Measurements from ENCODE around the gene CEP44.
A peak's percentile ranks its signal among the peaks of the same experiment; 100 is the strongest.
"Not testable (repeated sequence)": the region's sequence is repeated elsewhere in the genome, so short reads cannot be mapped to it uniquely, and the experiment has no call there.

The CEP44 gene

DNA sequence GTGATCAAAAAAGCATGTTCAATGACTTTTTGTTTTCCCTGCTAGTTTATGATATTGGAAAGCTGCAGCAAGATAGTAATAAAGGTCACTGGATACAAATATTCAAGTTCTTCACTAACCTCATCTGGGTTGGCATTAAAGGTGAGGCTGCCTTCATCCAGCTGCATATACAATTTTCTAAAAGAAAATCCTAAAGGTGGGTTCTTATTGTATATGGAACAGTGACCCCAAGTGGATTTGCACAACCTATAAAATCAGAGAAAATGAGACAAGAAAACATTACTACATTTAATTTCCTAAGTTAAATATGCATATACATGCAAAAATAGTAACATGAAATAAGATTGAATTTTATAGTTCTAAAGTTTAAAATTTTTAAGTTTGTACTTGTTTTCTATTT, 24.1 kb upstream of the CEP44 start:
- H3K36me3 ChIP-seq (ENCODE audit: control insufficient read depth, insufficient read depth, low read length): no peaks in the 10 kb centered on the region
- no peak overlapping the region for H3K23ac ChIP-seq (ENCODE audit: low read length)
- no peak overlapping the region for H2AK5ac ChIP-seq (ENCODE audit: low read length)
- no peak overlapping the region for H3K4ac ChIP-seq (ENCODE audit: low read depth, low read length)
- H4K8ac ChIP-seq (ENCODE audit: low read depth, low read length): no peak overlapping the region
- no peaks in the 10 kb centered on the region for H3K27me3 ChIP-seq (ENCODE audit: insufficient read depth, low read length, poor library complexity)
- H3K79me2 ChIP-seq (ENCODE audit: control insufficient read depth, insufficient read depth, low read length): no peaks in the 10 kb centered on the region
- no peak overlapping the region for H4K5ac ChIP-seq (ENCODE audit: low read length)
- H2BK120ac ChIP-seq (ENCODE audit: low read depth, low read length): no peak overlapping the region
- H3K4me1 ChIP-seq (ENCODE audit: control insufficient read depth, low read depth, low read length): no peaks in the 10 kb centered on the region
- H2BK5ac ChIP-seq (ENCODE audit: low read length): no peak overlapping the region
- H3K4me3 ChIP-seq (ENCODE audit: low read length): no peak overlapping the region
- DNase-seq: no peak
- H3K56ac ChIP-seq (ENCODE audit: low read length): no peak overlapping the region
- H3K79me1 ChIP-seq (ENCODE audit: low read length): no peaks in the 10 kb centered on the region
- no peak overlapping the region for H3K27ac ChIP-seq (ENCODE audit: low read depth, low read length)
- H3K4me2 ChIP-seq (ENCODE audit: low read length): no peak overlapping the region
- no peak overlapping the region for H3K18ac ChIP-seq (ENCODE audit: low read length)
- no peak overlapping the region for H2BK15ac ChIP-seq (replicated peaks; ENCODE audit: low read depth)
- no peak overlapping the region for H3K9ac ChIP-seq (ENCODE audit: low read length)

DNA sequence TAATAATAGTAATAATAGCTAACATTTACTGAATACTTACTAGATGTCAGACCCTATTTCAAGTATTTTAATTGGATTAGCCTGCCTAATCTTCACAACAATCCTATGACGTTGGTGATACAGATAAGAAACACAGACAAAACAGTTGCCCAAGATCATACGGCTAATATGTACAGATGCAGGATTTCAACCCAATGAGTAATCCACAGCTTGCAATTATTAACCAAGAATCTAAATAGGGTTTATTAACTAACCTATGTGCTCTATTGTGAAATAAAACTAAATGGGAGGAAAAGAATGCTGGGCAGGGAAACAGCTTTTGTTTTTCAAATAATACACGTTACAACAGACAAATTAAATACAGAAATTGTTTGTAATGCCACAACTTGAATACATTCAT, 23.6 kb upstream of the CEP44 start:
- H3K4me1 ChIP-seq (ENCODE audit: control insufficient read depth, low read depth, low read length): no peaks in the 10 kb centered on the region
- H3K27ac ChIP-seq (ENCODE audit: low read depth, low read length): no peak overlapping the region
- no peaks in the 10 kb centered on the region for H3K79me2 ChIP-seq (ENCODE audit: control insufficient read depth, insufficient read depth, low read length)
- H3K4me2 ChIP-seq (ENCODE audit: low read length): no peak overlapping the region
- H2BK5ac ChIP-seq (ENCODE audit: low read length): no peak overlapping the region
- H2AK5ac ChIP-seq (ENCODE audit: low read length): no peak overlapping the region
- no peak overlapping the region for H2BK120ac ChIP-seq (ENCODE audit: low read depth, low read length)
- no peak overlapping the region for H3K4ac ChIP-seq (ENCODE audit: low read depth, low read length)
- no peaks in the 10 kb centered on the region for H3K79me1 ChIP-seq (ENCODE audit: low read length)
- no peak overlapping the region for H4K5ac ChIP-seq (ENCODE audit: low read length)
- H3K36me3 ChIP-seq (ENCODE audit: control insufficient read depth, insufficient read depth, low read length): no peaks in the 10 kb centered on the region
- no peak overlapping the region for H3K4me3 ChIP-seq (ENCODE audit: low read length)
- no peak overlapping the region for H2BK15ac ChIP-seq (replicated peaks; ENCODE audit: low read depth)
- H3K56ac ChIP-seq (ENCODE audit: low read length): no peak overlapping the region
- WGBS (ENCODE audit: extremely low coverage, insufficient coverage, low lambda C conversion rate): no CpG with 5 or more reads among the region's 3 CpGs
- no peak overlapping the region for H3K9ac ChIP-seq (ENCODE audit: low read length)
- H4K8ac ChIP-seq (ENCODE audit: low read depth, low read length): no peak overlapping the region
- peak; percentile 15 for DNase-seq
- no peak overlapping the region for H3K23ac ChIP-seq (ENCODE audit: low read length)
- H3K27me3 ChIP-seq (ENCODE audit: insufficient read depth, low read length, poor library complexity): no peaks in the 10 kb centered on the region
- no peak overlapping the region for H3K18ac ChIP-seq (ENCODE audit: low read length)

DNA sequence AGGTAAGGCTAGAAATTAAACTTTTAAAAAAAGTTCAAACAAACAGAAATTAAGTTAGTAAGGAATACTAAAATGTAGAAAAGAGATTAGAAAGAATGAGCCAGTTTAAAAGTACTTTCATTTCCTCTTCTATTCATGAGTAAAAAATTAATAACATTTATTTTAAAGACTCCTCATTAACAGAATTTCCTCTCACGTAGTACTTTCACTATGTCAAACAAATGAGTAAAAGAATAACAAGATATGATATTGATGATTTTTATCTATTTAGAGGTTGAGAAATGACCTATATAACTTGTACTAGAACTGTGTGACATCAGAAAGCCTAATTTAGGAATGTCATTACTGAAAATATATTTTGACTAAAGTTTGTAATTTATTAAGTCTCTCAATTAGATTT, 22.3 kb upstream of the CEP44 start:
- not testable (repeated sequence) for H2BK120ac ChIP-seq (ENCODE audit: low read depth, low read length); H2AK5ac ChIP-seq (ENCODE audit: low read length); H3K18ac ChIP-seq (ENCODE audit: low read length); H4K8ac ChIP-seq (ENCODE audit: low read depth, low read length); DNase-seq; H3K4me1 ChIP-seq (ENCODE audit: control insufficient read depth, low read depth, low read length); H3K36me3 ChIP-seq (ENCODE audit: control insufficient read depth, insufficient read depth, low read length); H2BK15ac ChIP-seq (replicated peaks; ENCODE audit: low read depth); H3K79me1 ChIP-seq (ENCODE audit: low read length); H3K9ac ChIP-seq (ENCODE audit: low read length); H3K27ac ChIP-seq (ENCODE audit: low read depth, low read length); H3K79me2 ChIP-seq (ENCODE audit: control insufficient read depth, insufficient read depth, low read length); H2BK5ac ChIP-seq (ENCODE audit: low read length); H4K5ac ChIP-seq (ENCODE audit: low read length); H3K4ac ChIP-seq (ENCODE audit: low read depth, low read length); H3K56ac ChIP-seq (ENCODE audit: low read length); H3K27me3 ChIP-seq (ENCODE audit: insufficient read depth, low read length, poor library complexity); H3K4me3 ChIP-seq (ENCODE audit: low read length); H3K4me2 ChIP-seq (ENCODE audit: low read length); H3K23ac ChIP-seq (ENCODE audit: low read length)
- WGBS (ENCODE audit: extremely low coverage, insufficient coverage, low lambda C conversion rate): no CpG with 5 or more reads among the region's 1 CpG

DNA sequence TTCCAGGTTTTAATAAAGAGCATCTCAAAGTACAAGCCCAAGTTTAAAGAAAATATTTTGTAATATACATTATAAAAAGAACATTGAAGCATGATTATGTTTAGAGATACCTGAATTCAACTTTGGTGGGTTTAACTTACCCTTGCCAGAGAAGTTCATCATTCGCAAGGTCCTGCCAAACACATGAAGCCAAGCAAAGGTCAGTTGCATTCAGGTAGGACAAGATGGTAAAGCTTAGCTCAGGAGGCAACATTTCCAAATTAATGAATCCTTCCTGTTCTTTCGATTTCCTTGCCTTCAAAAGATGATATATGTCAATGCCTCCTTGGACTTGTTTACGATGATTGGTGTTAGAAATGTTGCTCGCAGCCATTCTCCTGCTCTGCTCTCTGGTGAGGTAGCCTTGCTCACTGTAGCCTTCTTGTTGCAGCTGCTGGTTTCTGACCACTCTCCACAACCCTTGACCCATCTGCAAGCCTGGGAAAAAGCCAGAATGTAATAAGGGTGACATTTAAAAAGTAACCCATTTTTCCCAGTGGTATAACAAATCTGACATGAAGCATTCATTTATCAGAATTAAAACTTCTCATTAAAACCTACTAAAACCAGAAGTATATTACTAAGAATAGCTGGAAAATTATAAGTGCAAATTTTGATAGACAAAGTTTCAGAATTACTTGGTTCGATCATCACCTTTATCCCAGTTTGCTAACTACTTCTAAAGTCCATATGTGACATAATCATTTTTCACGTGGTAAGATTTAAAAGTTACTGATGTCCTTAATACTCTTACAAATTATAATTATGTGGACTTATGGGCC, 20.9 kb upstream of the CEP44 start:
- no peak overlapping the region for H3K56ac ChIP-seq (ENCODE audit: low read length)
- DNase-seq: no peak
- H3K23ac ChIP-seq (ENCODE audit: low read length): no peak overlapping the region
- H3K27me3 ChIP-seq (ENCODE audit: insufficient read depth, low read length, poor library complexity): no peaks in the 10 kb centered on the region
- H2AK5ac ChIP-seq (ENCODE audit: low read length): no peak overlapping the region
- no peak overlapping the region for H2BK5ac ChIP-seq (ENCODE audit: low read length)
- no peaks in the 10 kb centered on the region for H3K79me1 ChIP-seq (ENCODE audit: low read length)
- H3K4me1 ChIP-seq (ENCODE audit: control insufficient read depth, low read depth, low read length): no peaks in the 10 kb centered on the region
- no peak overlapping the region for H2BK15ac ChIP-seq (replicated peaks; ENCODE audit: low read depth)
- H3K36me3 ChIP-seq (ENCODE audit: control insufficient read depth, insufficient read depth, low read length): no peaks in the 10 kb centered on the region
- no peak overlapping the region for H4K8ac ChIP-seq (ENCODE audit: low read depth, low read length)
- no peak overlapping the region for H3K27ac ChIP-seq (ENCODE audit: low read depth, low read length)
- WGBS (ENCODE audit: extremely low coverage, insufficient coverage, low lambda C conversion rate): no CpG with 5 or more reads among the region's 6 CpGs
- no peak overlapping the region for H3K4ac ChIP-seq (ENCODE audit: low read depth, low read length)
- no peaks in the 10 kb centered on the region for H3K79me2 ChIP-seq (ENCODE audit: control insufficient read depth, insufficient read depth, low read length)
- H3K18ac ChIP-seq (ENCODE audit: low read length): no peak overlapping the region
- no peak overlapping the region for H3K4me3 ChIP-seq (ENCODE audit: low read length)
- H4K5ac ChIP-seq (ENCODE audit: low read length): no peak overlapping the region
- H3K4me2 ChIP-seq (ENCODE audit: low read length): no peak overlapping the region
- no peak overlapping the region for H3K9ac ChIP-seq (ENCODE audit: low read length)
- H2BK120ac ChIP-seq (ENCODE audit: low read depth, low read length): no peak overlapping the region

DNA sequence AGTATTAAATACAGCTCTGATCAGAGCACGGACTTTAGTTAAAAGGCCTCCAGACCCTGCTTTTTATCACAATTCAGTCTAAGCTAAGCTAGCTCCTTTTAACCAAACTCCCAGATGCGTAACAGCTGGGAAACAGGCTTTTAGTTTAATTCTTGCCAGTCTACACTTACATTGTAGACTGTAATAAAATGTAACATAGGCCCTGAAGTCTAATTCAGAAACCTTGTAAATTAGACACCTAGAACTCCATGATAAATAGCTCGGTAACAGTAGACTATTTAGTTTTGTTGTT, 20.3 kb upstream of the CEP44 start:
- no CpG with 5 or more reads among the region's 3 CpGs for WGBS (ENCODE audit: extremely low coverage, insufficient coverage, low lambda C conversion rate)
- no peak overlapping the region for H3K9ac ChIP-seq (ENCODE audit: low read length)
- DNase-seq: no peak
- no peak overlapping the region for H3K4me3 ChIP-seq (ENCODE audit: low read length)
- H4K5ac ChIP-seq (ENCODE audit: low read length): no peak overlapping the region
- H2BK5ac ChIP-seq (ENCODE audit: low read length): no peak overlapping the region
- H4K8ac ChIP-seq (ENCODE audit: low read depth, low read length): no peak overlapping the region
- H3K4me2 ChIP-seq (ENCODE audit: low read length): no peak overlapping the region
- no peak overlapping the region for H3K27ac ChIP-seq (ENCODE audit: low read depth, low read length)
- no peak overlapping the region for H3K23ac ChIP-seq (ENCODE audit: low read length)
- H3K4me1 ChIP-seq (ENCODE audit: control insufficient read depth, low read depth, low read length): no peaks in the 10 kb centered on the region
- H3K79me2 ChIP-seq (ENCODE audit: control insufficient read depth, insufficient read depth, low read length): no peaks in the 10 kb centered on the region
- no peak overlapping the region for H3K4ac ChIP-seq (ENCODE audit: low read depth, low read length)
- no peak overlapping the region for H2BK15ac ChIP-seq (replicated peaks; ENCODE audit: low read depth)
- H3K18ac ChIP-seq (ENCODE audit: low read length): no peak overlapping the region
- H2AK5ac ChIP-seq (ENCODE audit: low read length): no peak overlapping the region
- no peaks in the 10 kb centered on the region for H3K79me1 ChIP-seq (ENCODE audit: low read length)
- H2BK120ac ChIP-seq (ENCODE audit: low read depth, low read length): no peak overlapping the region
- no peaks in the 10 kb centered on the region for H3K36me3 ChIP-seq (ENCODE audit: control insufficient read depth, insufficient read depth, low read length)
- H3K27me3 ChIP-seq (ENCODE audit: insufficient read depth, low read length, poor library complexity): no peaks in the 10 kb centered on the region
- H3K56ac ChIP-seq (ENCODE audit: low read length): no peak overlapping the region

DNA sequence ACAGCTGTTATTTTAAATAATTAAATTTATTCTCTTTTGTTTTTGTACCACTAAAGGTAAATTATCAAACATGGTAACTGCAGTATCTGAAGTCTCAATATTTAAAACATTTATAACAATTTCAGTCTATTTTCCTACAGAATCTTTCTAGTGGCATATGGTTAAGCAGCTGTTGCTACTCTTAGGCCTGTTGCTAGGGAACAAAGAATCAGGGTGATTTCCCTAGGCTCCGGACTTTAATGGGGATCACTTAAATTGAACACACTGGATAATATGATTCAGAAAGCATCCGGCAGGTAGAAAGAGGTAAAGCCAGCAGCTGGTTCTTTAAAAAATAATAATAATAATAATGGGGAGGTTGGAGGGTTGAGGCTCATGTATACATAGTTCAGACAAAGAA, 17.8 kb upstream of the CEP44 start:
- H3K18ac ChIP-seq (ENCODE audit: low read length): no peak overlapping the region
- no CpG with 5 or more reads among the region's 2 CpGs for WGBS (ENCODE audit: extremely low coverage, insufficient coverage, low lambda C conversion rate)
- no peak overlapping the region for H3K23ac ChIP-seq (ENCODE audit: low read length)
- H4K5ac ChIP-seq (ENCODE audit: low read length): no peak overlapping the region
- no peak for DNase-seq
- no peak overlapping the region for H2AK5ac ChIP-seq (ENCODE audit: low read length)
- no peaks in the 10 kb centered on the region for H3K27me3 ChIP-seq (ENCODE audit: insufficient read depth, low read length, poor library complexity)
- H3K79me2 ChIP-seq (ENCODE audit: control insufficient read depth, insufficient read depth, low read length): no peaks in the 10 kb centered on the region
- H3K4me1 ChIP-seq (ENCODE audit: control insufficient read depth, low read depth, low read length): no peaks in the 10 kb centered on the region
- H2BK120ac ChIP-seq (ENCODE audit: low read depth, low read length): no peak overlapping the region
- H3K79me1 ChIP-seq (ENCODE audit: low read length): no peaks in the 10 kb centered on the region
- H2BK5ac ChIP-seq (ENCODE audit: low read length): no peak overlapping the region
- H3K27ac ChIP-seq (ENCODE audit: low read depth, low read length): no peak overlapping the region
- no peak overlapping the region for H3K4me3 ChIP-seq (ENCODE audit: low read length)
- H3K4me2 ChIP-seq (ENCODE audit: low read length): no peak overlapping the region
- no peak overlapping the region for H4K8ac ChIP-seq (ENCODE audit: low read depth, low read length)
- no peak overlapping the region for H3K4ac ChIP-seq (ENCODE audit: low read depth, low read length)
- H3K9ac ChIP-seq (ENCODE audit: low read length): no peak overlapping the region
- H3K36me3 ChIP-seq (ENCODE audit: control insufficient read depth, insufficient read depth, low read length): no peaks in the 10 kb centered on the region
- H3K56ac ChIP-seq (ENCODE audit: low read length): no peak overlapping the region
- no peak overlapping the region for H2BK15ac ChIP-seq (replicated peaks; ENCODE audit: low read depth)
